SH-SY5Y (cell line): Measurements from ENCODE around the gene PIK3CD.

Experiments
- GATA2 ChIP-seq: IDR thresholded peaks from 2 replicates; pipeline ENCODE4 v1.6.1; 2011; ENCODE audit warnings: mild to moderate bottlenecking, low read depth, low read length
- GATA3 ChIP-seq: IDR thresholded peaks from 2 replicates; pipeline ENCODE4 v1.6.1; 2011; ENCODE audit warnings: low read depth, mild to moderate bottlenecking, low read length, moderate library complexity

DNA sequence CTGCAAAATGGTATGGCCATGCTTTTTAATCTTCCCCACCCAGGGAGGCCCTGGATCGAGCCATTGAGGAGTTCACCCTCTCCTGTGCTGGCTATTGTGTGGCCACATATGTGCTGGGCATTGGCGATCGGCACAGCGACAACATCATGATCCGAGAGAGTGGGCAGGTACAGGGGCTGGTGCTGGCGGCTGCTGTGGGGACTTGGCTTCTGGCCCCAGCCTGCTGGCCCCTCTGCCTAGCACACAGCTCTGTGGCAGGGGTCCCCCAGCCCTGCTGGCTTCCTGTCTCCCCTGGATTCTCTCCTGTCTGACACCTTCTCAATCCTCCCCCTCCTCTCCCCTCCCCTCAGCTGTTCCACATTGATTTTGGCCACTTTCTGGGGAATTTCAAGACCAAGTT is 72.4 kb downstream of the PIK3CD start:
- TF ChIP-seq GATA2, result no peak
- TF ChIP-seq GATA3, result no peak
